GM18526 (cell line): ENCODE measurements around the gene OIT3.

Source experiments
- POLR2A ChIP-seq: IDR thresholded peaks from 3 replicates; pipeline ENCODE4 v1.6.1; 2011; ENCODE audit not compliant: insufficient read length; ENCODE audit errors: extremely low read depth

The OIT3 gene

DNA sequence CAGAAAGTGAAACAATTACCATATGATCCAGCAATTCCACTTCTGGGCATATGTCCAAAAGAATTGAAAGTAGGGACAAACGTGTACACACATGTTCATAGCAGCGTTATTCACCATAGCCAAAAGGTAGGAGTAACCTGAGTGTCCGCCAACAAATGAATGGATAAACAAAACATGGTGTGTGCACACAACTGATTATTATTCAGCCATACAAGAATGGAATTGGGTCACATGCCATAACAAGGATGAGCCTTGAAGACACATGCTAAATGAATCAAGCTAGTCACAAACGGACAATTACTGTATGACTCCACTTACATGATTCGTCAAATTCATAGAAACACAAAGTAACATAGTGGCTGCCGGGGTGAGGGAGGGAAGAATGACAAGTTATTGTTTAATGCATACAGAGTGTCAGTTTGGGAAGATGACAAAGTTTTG, 4.1 kb upstream of the OIT3 start:
- no peak for TF ChIP-seq POLR2A

DNA sequence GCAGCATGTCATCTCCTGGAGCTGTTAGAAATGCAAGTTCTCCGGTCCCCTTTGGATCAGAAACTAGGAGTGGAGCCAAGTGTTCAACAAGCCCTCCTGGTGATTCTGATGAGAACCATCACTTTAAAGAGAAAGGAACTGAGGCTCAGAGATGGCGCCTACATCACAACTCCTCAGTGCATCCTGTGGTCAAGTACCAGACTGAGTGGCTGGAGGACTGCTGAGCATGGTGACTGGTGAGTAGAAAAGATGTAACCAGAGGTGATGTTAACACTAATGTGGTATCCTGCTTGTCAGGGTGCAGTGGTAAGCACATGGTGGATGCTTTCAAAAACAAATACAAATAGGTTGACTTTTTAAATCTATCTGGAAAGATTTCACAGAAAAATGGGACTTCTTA, 3.5 kb upstream of the OIT3 start:
- no peak for TF ChIP-seq POLR2A

DNA sequence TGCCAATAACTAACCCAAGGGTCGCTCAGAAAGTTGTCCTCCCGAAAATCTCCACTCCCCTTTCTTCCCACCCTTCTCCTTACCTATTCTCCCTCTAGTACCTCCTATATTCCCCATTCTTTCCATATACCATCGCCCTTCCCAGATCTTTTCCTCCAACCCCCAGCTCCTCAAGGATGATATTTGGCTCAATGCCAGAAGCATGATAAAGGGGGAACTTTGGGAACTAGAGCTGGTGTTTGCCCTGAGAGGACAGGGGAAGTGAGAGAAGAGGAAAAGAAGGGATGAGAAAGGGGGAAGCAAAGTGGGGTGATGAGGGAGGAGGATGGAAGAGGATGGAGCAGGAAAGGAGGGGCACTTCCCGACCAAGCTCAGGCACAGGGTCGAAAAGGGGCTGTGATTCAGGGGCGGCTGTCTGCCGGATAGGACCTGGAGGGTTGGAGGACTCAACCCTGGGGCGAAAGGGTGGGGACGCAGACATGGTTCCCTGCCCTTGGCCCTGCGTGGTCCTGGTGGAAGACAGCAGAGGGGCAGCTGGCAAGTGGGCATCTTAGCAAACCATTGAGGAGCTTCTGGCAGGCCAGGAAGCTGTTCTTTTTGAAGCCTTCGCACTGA, 1.8 kb downstream of the OIT3 start:
- TF ChIP-seq POLR2A = no peak

DNA sequence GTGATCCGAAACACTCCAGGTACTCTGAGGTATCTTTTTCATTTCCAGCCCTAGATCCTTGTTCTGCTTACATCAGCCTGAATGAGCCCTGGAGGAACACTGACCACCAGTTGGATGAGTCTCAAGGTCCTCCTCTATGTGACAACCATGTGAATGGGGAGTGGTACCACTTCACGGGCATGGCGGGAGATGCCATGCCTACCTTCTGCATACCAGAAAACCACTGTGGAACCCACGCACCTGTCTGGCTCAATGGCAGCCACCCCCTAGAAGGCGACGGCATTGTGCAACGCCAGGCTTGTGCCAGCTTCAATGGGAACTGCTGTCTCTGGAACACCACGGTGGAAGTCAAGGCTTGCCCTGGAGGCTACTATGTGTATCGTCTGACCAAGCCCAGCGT, 5.1 kb downstream of the OIT3 start:
- TF ChIP-seq POLR2A = no peak

DNA sequence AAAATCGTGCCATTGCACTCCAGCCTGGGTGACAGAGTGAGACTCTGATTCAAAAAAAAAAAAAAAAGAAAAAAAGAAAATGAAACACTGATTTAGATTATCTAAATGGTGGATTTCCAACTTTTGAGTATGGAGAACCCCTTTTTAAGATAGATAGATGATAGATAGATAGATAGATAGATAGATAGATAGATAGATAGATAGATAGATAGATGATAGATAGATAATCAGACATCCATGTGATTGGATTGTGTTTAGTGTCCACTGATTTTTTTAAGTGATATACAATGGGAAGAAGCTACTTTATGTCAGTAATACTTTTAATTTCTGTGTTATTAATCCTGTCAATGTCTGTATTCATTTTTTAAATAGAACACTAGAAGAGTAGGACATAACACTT, 6.0 kb downstream of the OIT3 start:
- no peak for TF ChIP-seq POLR2A

DNA sequence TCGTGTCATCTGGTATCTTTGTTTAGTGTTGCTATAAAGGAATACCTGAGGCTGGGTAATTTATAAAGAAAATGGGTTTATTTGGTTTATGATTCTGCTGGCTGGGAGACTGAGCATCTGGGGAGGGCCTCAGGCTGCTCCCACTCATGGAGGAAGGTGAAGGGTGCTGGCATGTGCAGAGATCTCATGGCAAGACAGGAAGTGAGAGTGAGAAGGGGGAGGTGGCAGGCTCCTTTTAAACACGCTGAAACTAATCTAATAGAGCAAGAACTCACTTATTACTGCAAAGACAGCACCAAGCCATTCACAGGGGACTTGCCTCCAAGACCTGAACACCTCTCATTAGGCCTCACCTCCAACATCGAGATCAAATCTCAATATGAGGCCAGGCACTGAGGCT, 11.3 kb downstream of the OIT3 start:
- TF ChIP-seq POLR2A = no peak

DNA sequence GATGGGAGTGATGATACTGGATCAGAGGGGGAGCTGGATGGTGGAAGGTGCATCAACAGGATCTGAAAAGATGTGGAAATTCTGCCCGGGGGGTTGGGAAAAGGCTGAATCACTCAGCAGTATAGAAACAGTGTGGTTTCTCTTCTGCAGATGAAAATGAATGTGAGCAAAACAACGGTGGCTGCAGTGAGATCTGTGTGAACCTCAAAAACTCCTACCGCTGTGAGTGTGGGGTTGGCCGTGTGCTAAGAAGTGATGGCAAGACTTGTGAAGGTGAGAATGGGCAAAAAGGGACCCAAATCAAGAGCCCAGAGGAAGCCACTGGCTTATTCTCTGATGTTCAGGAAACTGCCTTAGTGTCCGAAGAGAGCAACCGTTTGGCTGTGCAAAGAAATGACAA, 12.9 kb downstream of the OIT3 start:
- no peak for TF ChIP-seq POLR2A

DNA sequence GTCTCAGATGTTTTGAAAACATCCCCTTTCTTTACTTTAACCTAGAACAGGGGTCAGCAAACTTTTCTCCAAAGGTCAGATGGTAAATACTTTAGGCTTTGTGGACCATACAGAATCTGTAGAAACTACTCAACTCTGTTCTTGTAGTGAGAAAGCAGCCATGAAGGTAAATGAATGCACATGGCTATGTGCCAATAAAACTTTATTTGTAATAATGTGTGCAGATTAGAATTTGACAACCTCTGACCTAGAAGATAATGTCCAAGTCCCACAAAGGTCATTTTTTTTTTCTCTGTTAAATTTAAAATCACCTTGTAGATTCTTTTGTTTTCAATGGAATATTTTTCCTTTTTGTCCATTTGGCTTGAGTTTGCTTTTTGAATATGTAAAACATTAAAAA, 17.2 kb downstream of the OIT3 start:
- TF ChIP-seq POLR2A = no peak

DNA sequence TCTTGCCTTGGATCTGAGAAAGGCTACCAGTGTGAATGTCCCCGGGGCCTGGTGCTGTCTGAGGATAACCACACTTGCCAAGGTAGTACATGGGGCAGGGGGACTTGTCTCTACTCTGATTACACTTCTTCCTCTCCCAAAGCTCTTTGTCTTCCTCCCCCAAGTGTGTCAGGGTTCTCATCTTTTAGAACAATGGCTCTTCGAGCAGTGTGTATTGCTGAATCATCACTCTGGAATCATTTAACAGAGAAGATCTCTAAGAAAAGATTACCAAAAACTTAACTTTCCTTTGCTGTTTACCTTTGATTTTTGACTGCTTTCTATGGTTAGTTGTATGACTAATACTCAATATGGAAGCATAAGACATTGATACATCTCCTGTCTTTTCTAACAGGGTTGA, 18.2 kb downstream of the OIT3 start:
- no peak for TF ChIP-seq POLR2A

DNA sequence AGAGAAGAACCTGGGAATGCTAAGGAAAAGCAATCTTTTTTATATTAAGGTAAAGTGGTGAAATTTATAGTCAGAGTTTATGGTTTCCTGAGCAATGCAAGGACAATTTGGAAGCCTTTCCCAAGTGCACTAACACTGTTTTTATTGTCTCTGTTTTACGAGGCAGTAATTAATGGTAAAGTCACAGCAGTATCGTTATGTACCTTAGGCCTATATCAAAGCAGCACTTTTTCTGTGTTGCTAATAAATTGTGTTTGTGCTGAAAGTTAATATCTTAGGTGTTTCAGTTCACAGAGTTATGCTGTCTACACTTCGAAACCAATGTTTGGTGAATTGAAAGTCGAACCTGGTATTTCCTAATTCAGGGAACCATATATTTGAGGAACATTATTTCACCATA, 19.2 kb downstream of the OIT3 start:
- no peak for TF ChIP-seq POLR2A

DNA sequence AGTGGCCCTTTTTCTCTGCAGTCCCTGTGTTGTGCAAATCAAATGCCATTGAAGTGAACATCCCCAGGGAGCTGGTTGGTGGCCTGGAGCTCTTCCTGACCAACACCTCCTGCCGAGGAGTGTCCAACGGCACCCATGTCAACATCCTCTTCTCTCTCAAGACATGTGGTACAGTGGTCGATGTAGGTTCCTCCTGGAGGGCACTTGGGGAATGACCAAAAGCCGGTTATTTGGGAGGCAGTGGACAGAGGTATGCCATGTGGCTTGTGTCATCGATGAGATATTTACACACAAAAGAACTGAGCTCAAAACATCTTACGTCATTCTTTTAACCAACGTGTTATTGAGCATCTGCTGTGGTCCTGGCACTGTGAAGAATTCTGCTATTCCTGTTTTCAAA, 19.7 kb downstream of the OIT3 start:
- TF ChIP-seq POLR2A = no peak

DNA sequence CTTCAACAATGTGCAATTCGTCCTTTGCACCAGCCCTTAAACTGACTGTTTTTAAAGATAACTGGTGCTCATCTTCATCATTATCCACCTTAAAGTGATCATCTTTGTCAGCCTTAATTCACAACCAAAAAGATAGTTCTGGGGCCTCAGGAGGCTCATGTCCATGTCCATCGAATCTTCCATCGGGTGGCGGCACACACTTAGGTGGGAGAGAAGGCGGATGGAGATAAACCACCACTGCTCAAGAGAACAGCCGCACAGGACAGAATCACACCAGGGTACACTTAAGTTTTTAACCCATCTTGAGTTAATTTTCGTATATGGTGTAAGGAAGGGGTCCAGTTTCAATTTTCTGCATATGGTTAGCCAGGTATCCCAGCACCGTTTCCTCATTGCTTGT, 24.8 kb downstream of the OIT3 start:
- TF ChIP-seq POLR2A = no peak

DNA sequence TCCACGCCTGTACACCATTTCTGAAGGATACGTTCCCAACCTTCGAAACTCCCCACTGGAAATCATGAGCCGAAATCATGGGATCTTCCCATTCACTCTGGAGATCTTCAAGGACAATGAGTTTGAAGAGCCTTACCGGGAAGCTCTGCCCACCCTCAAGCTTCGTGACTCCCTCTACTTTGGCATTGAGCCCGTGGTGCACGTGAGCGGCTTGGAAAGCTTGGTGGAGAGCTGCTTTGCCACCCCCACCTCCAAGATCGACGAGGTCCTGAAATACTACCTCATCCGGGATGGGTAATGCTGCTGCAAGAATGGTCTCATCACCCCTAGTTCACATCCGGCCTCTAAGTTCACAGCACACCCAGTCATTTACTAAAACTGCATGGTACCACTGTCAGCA, 30.8 kb downstream of the OIT3 start:
- TF ChIP-seq POLR2A = no peak

DNA sequence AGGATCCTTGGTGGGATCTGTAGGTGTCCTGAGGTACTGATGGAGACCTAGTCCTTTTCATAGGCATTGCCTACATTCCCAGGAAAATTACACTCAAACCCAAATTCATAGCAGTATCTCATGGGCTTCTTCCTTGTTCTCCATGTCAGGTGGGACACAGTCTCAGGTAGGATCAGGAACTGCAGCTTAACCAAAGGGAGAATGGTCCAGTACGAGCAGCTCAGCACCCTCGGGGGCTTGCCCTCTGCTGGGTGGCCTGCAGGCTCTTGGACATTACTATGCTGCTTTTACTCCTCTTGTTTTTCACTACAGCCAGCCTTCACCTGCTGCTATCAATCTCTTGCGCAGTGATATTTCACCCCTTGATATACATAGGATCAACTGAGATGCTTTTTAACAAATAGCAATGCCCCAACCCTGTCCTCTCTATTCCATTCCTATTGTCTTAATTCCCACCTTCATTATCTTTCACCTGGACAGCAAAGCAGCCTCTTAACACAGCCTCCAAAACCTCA, 32.5 kb downstream of the OIT3 start:
- no peak for TF ChIP-seq POLR2A

DNA sequence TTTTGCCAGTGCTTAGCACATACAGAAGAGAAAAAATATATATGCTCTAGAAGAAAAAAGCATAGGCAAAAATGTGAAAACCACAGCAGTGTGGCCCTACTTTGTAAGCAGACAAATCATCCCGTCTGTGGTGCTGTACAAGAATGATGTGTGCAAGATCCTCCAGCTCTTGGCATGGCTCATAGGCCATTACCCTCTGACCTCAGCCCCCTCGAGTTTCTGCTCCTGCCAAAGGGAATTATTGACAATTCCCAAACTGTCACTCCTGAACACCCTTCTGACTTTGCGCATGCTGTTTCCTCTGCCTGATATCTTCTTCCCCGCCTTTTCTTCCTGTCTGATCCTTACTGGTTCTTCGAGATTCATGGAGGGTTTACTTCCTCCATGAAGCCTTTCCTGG, 33.9 kb downstream of the OIT3 start:
- no peak for TF ChIP-seq POLR2A

DNA sequence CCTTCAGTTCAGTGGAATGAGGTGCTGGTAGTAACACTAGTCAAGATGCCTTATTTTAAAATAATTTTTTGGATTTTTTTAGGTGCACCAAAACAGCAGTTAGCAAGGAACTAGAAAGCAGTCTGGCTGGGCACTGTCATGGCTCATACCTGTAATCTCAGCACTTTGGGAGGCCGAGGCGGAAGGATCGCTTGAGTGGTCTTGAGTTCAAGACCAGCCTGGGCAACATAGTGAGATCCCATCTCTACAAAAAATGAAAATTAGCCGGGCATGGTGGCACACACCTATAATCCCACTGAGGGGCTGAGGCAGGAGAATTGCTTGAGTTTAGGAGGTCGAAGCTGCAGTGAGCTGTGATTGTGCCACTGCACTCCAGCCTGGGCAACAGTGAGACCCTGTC, 35.3 kb downstream of the OIT3 start:
- TF ChIP-seq POLR2A = no peak

DNA sequence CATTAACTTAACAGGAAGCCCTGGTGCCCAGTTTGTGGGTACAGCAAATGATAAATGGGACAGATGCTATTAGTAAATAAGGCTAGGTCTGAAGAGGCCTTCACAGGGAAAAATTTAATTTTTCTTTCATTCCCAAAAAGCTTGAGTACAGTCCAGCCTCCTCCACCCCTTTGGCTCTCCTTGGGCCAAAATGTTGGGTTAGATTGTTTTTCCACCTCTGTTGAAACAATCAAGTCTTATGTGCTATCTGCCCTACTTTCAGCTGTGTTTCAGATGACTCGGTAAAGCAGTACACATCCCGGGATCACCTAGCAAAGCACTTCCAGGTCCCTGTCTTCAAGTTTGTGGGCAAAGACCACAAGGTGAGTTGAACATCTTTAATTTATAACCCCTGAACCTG, 36.7 kb downstream of the OIT3 start:
- TF ChIP-seq POLR2A = no peak

DNA sequence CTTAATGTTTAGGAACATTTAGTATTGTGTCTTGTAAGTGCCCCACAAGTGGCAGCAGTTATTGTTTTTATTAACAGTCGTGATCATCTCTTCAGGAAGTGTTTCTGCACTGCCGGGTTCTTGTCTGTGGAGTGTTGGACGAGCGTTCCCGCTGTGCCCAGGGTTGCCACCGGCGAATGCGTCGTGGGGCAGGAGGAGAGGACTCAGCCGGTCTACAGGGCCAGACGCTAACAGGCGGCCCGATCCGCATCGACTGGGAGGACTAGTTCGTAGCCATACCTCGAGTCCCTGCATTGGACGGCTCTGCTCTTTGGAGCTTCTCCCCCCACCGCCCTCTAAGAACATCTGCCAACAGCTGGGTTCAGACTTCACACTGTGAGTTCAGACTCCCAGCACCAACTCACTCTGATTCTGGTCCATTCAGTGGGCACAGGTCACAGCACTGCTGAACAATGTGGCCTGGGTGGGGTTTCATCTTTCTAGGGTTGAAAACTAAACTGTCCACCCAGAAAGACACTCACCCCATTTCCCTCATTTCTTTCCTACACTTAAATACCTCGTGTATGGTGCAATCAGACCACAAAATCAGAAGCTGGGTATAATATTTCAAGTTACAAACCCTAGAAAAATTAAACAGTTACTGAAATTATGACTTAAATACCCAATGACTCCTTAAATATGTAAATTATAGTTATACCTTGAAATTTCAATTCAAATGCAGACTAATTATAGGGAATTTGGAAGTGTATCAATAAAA, 38.9 kb downstream of the OIT3 start:
- TF ChIP-seq POLR2A = no peak

DNA sequence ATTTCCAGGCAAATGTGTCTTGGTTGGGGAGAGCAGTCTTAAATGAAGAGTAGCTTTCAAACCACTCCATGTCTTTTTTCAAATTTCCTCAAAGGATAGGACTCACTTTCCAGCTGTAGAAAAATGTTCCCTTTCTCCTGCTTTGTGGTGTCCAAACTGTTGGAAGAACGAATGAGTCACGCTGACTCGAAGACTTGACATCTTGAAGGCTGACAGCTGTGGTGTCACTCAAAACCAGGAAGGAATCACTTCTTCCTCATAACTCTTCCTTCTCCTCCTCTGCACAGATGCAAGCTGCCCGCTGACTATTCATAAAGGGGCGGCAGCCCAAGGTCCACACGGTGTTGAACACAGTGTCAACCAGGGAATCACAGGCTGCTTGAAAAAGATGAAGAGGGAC, 41.8 kb downstream of the OIT3 start:
- TF ChIP-seq POLR2A = no peak
